ENCODE data around the gene GPX7.

- TF ChIP-seq TCF7L2 (IDR thresholded peaks at IDR 0.05; ENCODE audit: borderline replicate concordance, low read depth, low read length) (no peak), ZNF23 (tag by site-specific recombination; IDR thresholded peaks at IDR 0.05; ENCODE audit: borderline replicate concordance) (no peak), REST (tag by site-specific recombination; IDR thresholded peaks at IDR 0.05) (no peak; the same call in 1 of the 2 replicates), CTCF (tag by site-specific recombination; IDR thresholded peaks at IDR 0.05) (peak; percentile 79), ZNF791 (tag by site-specific recombination; IDR thresholded peaks at IDR 0.05) (no peak), ZNF629 (tag by site-specific recombination; IDR thresholded peaks at IDR 0.05) (no peak)
Measured at GRCh38 chr1:52552505-52553361, 49.4 kb upstream of the GPX7 start, which contains the start of gene TUT4.

Measured in HEK293 (cell line).